NCI-H128 (cell line): ENCODE results near the gene RCOR1.
"Not testable (repeated sequence)": the region's sequence is repeated elsewhere in the genome, so short reads cannot be mapped to it uniquely, and the experiment has no call there.

ENCODE experiments used
- DNase-seq: peaks from one replicate; lab custom pipeline; 2025; ENCODE audit not compliant: unreplicated experiment; lab: John Stamatoyannopoulos, UW

RCOR1 gene

DNA sequence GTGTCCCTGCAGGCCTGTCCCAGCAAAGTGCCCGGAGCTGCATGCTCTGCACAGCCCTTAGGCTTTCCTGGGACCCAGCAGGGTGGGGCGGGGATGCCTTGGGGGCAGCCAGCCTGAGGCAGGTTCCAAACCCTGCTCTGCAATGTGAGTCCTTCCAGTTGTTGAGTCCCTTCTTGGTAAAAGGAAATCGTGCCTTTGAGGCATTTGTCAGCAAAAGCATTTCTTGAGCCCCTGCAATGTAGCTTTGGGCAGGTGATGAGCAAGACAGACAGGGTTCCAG is 146.7 kb downstream of the RCOR1 start:
- no peak for DNase-seq

- DNase-seq = no peak
Observed at GRCh38 chr14:102746634-102747438, 154.4 kb downstream of the RCOR1 start.

DNA sequence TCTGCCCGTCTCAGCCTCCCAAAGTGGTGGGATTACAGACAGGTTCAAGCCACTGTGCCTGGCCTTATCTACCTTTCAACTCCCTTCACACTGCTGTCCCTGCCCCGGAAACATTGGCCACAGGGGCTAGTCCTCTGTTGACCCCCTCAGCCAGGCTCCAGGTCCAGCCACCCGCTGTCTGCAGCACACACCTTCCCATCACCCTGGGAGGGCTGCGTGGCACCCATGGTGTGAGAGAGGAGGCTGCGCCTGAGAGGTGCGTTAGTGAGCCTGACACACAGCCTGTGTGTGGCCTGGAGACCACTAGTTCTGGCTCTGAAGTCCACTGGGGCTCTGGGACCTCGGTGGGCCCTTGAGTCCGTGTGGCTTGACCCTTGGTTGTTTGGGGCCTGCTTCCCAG is 156.4 kb downstream of the RCOR1 start:
- DNase-seq = no peak

DNA sequence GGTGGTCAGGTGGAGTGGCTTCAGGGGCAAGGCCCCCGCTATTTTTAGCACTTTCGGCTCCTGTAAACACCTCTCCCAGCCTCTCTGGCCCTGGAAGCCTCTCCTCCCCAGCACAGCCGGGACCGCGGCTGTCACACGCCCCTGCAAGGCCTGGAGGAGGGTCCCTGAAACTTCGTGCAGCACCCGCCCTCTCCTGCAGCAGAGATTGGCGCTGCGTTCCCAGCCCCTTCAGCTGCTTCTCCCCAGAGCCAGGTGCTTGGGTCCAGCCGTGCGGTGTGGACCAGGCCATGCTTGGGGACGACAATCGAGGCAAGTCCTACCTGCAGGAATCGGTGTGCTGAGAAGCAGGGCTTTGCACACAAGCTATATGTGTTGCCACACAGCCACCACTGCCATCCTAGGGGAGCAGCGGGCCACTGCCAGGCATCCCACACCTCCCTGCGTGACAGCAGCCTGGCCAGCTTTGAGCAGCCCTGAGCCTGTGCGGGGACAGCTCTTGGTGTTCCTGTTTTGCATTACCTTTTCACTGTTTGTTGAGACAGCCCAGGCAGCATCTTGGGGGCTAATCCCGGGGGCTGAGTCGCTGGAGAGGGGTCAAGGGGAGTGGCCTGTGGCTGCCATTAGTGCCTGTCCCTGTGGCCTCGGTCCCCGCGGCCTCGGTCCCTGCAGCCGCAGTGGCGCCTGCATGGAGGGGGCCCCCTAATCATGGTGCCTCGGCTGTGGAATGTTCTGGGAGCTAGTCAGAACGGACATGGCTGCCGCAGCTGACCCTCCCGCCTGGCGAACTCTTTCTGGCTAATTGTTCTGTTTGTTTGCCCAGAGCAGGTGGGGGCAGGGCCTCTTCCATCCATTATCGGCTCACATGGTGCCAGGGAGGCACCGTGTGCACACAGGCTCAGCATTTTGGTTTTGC is 157.2 kb downstream of the RCOR1 start:
- no peak for DNase-seq

DNA sequence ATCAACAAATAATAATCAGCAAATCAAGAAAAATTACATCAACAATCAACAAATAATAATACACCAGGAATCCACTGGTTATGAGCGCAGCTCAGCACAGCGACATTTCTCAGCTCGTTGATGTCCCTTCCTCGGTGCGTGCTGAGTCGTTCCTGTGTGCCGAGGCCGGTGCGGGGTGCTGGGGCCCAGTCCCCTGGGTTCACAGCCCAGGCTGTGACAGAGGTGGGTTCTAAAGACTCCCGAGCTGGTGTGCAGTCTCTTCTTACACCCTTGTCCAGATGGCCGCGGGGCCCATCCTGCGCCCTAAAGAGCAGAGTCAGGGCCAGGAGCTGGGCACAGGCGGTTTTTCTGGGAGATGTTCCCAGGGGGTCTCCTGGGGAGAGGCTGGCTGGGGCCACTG is 157.9 kb downstream of the RCOR1 start:
- DNase-seq = no peak

DNA sequence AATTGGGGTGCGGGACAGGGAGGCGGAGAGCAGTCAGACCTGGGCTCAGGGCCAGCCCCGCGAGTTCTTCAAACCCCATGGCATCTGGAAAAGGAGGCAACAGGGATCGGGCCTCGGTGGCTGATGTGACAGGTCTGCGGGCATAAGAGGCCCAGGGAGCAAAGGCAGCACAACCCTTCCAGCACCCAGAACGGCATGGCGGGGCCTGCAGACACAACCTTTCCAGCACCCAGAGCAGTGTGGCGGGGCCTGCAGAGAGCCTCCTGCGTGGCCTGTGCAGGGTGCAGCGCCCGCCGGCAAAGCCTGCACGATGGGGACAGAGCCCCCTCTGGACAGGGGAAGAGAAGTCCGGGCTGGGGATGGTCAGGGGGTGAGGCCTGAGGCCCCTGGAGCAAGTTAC is 158.6 kb downstream of the RCOR1 start:
- DNase-seq = no peak

- no peak for DNase-seq
Observed at GRCh38 chr14:102752239-102752847, 159.9 kb downstream of the RCOR1 start.

DNA sequence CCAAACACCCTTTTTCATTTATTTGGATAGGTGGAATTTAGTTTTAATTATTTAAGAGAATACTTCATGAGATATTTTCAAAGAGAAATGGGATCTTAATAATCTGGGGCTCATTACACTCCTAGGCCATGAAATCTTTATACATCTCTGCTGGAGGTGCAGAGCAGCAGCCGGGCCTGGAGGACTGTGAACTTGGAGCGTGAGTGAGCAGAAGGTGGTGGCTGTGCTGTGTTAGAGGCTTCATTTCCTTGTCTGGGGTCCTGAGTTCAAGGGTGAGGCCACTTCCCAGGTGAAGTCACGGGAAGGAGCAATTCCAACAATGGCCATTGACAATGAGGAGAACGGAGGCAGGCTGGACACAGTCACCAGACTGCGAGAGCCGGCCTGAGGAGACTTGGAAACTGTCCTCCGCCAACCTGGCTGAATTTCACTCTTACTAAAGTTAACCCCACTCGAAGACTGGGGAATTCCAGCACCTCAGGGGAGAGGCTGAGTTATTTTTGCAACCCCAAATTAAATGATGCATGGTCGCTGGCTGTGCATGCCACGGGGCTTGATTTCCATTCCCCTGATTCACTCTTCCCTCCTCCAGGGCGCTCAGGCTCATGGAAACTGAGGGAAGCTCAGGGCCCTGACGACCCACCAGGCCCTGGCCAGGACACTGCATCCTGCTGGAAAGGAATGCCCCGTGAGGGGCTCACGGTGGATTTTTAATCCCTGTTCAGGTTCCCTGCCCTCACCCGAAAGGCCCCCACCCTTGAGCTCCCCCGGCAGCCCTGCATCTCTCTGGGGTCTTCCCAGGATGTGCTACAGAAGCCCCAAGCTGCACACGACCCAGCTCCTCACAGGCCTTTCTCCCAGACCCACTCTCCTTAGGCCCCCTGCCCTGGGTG is 162.2 kb downstream of the RCOR1 start:
- DNase-seq = no peak

GRCh38 chr14:102757646-102758045 is 165.2 kb downstream of the RCOR1 start:
- no peak for DNase-seq

DNA sequence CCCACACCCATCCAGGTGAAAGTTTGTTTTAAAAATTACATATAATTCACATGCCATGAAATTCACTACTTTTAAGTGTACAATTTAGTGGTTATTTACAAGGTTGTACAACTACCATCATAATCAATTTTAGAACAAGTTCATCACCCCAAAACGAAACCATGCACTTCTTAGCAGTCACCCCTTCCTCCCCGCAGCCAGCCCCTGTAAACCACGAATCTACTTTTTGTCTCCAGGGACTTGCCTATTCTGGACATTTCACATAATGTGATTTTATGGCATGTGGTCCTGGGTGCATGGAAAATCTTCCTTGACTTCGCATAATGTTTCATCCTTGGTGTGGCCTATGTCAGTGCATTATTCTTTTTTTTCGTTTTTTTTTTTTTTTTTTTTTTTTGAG is 165.6 kb downstream of the RCOR1 start:
- no peak for DNase-seq

DNA sequence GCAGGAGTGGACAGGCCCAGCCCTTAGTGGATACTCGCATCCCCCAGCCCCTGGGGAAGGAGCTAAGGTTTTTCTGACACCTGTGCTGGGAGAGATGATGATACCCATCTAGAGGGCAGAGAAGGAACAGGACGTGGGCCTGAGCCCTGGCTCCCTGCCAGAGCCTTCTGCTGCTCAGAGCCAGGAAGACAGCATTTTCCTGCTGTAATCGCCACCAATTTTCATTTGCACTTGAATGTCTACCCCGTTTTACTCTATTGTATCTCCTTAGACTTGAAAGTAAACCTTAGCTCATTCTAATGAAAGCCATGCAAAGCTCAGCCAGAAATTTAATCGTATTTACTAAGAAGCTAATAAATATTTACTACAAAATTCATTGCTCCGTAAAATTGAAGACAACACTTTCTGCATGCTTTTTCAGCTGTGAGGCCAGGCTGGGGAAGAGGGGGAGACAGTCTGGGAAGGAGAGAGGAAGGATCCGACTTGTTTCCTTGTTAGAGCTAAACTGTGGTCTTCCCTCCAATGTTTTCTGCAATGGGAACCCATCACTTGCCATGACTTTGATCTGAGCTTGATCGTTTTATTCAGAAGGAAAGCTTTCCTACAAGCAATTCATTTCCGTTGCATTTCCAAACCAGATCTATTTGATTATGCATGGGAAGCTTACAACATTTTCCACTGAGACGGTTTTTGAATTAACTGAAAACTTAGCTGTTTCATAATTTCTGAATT is 167.2 kb downstream of the RCOR1 start:
- no peak for DNase-seq

DNA sequence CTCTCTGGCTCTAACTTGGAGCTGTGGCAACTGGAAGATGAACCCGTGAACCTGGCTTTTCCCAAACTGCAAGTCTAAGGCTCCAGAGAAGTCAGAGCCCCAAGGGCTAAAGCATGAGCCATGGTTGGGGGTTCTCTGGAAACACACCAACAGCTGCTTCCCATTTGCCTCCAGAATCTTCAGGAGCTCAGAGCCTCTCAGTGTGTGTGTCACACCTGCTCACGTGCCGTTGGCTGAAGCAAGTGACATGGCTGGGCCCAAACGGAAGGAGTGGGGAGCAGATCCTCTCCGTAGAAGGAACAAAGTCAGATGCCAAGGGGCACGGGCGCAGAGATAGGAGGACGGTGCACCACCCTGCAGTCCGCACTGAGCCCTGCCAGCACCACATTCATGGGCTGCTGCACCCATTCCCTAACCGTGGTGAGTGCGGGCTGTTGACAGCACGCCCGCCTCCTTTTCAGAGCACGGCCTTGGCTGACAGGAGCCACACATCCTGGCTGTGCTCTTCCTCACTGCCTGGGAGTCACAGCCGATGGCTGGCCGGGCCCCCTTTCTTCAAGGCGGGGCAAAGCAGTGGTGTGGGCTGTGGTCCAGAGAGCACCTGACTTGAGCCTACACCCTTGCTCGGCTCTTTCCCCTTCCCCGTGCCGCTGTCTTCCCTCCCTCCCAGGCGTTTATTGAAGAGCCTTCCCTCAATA is 168.2 kb downstream of the RCOR1 start:
- no peak for DNase-seq

DNA sequence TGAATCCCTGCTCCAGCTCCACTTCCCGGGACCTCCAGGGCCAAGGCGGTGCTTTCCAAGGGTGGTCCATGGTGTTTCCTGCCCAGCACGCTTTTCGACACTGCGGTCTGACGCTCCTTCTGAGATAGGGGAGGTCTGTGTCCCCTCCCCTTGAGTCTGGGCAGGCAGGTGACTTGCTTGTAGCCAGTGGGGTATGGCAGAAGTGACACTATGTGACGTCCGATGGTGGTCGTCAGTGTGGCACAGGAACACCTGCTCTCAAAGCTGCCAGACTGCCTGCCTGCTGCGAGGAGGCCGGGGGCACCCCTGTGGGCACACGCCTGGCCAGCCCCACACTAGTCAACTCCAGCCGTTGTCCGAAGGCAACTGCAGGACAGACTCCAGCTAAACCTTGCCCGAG is 168.8 kb downstream of the RCOR1 start:
- no peak for DNase-seq

DNA sequence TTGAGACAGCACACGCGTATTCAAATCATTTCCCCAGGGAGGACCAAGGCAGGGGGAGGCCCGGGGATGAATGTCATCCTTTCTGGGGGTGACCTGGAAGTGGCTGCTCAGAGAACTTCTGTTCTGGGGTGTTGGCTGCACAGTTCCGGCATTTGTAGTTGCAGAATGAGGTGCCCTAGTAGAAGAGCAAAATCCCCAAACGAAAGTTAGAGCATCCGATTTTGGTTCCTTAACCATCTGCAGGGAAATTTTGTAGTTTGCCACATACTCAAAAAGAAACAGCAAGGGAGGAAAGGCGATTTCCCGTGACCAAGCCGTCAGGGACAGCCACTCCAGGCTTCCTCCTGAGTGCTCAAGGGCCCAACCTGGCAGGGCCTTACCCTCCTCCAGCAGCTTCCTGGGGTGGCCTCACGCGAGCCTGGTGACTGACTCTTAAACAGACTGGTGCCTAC is 171.8 kb downstream of the RCOR1 start:
- no peak for DNase-seq

DNA sequence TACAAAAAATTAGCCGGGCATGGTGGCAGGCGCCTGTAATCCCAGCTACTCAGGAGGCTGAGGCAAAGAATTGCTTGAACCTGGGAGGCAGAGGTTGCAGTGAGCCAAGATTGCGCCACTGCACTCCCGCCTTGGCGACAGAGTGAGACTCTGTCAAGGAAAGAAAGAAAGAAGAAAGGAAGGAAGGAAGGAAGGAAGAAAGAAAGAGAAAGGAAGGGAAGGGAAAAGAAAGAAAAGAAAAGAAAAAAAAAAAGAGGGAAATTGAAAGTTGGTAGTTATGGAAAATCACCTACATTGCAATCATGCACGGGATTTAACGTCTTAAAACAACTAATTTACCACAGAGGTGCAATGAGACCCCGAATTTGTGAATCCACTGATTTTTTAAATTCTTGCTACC is 173.3 kb downstream of the RCOR1 start:
- not testable (repeated sequence) for DNase-seq

GRCh38 chr14:102768223-102769048 is 176.0 kb downstream of the RCOR1 start:
- DNase-seq = no peak

DNA sequence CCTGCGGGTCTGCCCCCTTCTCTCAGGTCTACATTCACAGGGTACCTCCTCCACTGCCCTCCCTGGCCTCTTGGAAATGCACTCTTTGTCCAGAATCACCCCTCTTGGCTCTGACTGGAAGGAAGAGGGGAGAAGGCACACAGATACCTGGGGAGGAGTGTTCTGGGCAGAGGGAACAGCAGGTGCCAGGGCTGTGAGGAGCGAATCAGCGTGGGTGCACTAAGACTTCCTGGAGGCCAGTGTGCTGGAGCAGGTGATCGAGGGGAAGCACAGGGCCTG is 176.5 kb downstream of the RCOR1 start:
- no peak for DNase-seq

DNA sequence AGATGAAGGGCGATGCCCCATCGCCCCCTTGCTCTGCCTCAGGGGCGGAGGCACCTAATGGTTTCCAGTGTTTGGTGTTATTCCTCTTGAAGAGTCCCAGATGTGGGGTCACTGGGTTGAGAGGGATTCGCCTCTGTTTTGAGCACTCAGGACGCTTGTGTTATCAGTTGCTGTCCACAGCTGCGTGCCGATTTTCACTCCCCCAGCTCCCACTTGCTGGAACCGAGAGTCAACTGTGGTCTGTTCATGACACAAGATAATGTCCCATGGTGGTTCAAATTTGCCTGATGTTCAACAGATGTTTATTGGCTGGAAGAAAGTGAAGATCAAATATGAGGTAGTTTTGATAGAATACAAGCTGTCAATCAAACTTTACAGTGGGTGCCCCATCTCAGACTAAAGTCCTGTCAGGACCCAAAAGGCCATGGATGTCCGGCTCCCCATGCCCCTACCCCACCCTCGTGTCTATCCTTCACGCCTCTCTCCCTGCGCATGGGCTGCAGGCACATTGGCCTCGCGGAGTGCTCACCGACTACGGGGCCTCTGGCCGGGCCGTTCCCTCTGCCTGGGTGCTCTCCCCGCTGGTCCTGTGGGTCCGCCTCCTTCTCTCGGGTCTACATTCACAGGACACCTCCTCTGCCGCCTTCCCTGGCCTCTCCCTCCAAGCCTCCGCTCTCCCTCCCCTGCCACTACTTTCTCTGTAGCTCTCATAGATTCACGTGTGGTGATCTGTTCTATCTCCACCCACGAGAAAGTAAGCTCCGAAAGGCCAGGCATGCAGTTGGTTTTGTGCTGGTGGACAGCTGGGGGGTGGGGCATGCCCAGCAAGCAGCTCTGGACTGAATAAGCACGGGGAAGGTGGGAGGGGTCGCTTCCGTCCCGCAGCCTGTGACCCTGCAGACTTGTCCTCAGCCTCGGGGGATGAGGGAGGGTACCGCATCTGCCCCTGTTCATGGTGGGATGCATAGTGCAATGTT is 178.0 kb downstream of the RCOR1 start:
- DNase-seq = no peak
